Epithelial cell of proximal tubule (primary cell): ENCODE data around the gene LDLRAD3. TPM values are rescaled to one million over a fixed set of nuclear protein-coding genes. Genes with fewer than 3 reads are reported as not detected.

Experiments used
- DNase-seq: peaks from one replicate; pipeline ENCODE4 v3.0.0-alpha.2; 2011; ENCODE audit warnings: low read depth
- H3K4me3 ChIP-seq: 2 replicates; pipeline ENCODE4 v1.5.1; 2011; ENCODE audit warnings: low read depth, mild to moderate bottlenecking, low read length
- CTCF ChIP-seq: conservative IDR thresholded peaks from 2 replicates; pipeline ENCODE4 v1.5.1; 2012; ENCODE audit warnings: low read depth, mild to moderate bottlenecking, low read length
- total RNA-seq: library from RNA; depleted of rRNA; stranded (reverse); fragments of >200 nt; gene quantifications from 2 replicates; pipeline ENCODE4 v1.2.3, GENCODE V29; 2015

LDLRAD3 gene
- total RNA-seq, 1 donor from 2014 or later = 8.2 TPM

- no peak for TF ChIP-seq CTCF
- H3K4me3 ChIP-seq = no peak overlapping the region
- no peak for DNase-seq
These were observed 183.7 kb downstream of the LDLRAD3 start for GRCh38 chr11:36127550-36127949.

- no peak overlapping the region for H3K4me3 ChIP-seq
- no peak for DNase-seq
- TF ChIP-seq CTCF = no peak
These were observed 186.1 kb downstream of the LDLRAD3 start for GRCh38 chr11:36129955-36130354.

GRCh38 chr11:36130401-36130800 is 186.5 kb downstream of the LDLRAD3 start:
- H3K4me3 ChIP-seq = no peak overlapping the region
- DNase-seq = no peak
- TF ChIP-seq CTCF = no peak

GRCh38 chr11:36131721-36132397 is 188.0 kb downstream of the LDLRAD3 start:
- DNase-seq = no peak
- no peak overlapping the region for H3K4me3 ChIP-seq
- TF ChIP-seq CTCF = peak; percentile 77

GRCh38 chr11:36132940-36133339 is 189.1 kb downstream of the LDLRAD3 start:
- no peak for TF ChIP-seq CTCF
- H3K4me3 ChIP-seq = no peak overlapping the region
- DNase-seq = no peak

- TF ChIP-seq CTCF = no peak
- DNase-seq = no peak
These were observed 191.2 kb downstream of the LDLRAD3 start for GRCh38 chr11:36135076-36135475.

GRCh38 chr11:36139767-36140166 is 195.9 kb downstream of the LDLRAD3 start:
- no peak for DNase-seq
- H3K4me3 ChIP-seq = no peak overlapping the region
- no peak for TF ChIP-seq CTCF

More at GRCh38 chr11:36135076-36135475, 191.2 kb downstream of the LDLRAD3 start:
- no peak overlapping the region for H3K4me3 ChIP-seq
